OCI-LY3 (cell line): ENCODE measurements around the gene SCAMP3.

Experiments
- EZH2phosphoT487 ChIP-seq: fragments of 200-600 bp; shearing (Covaris generic); IDR thresholded peaks from 2 replicates; pipeline ENCODE4 v1.6.1; 2018; ENCODE audit warnings: antibody characterized with exemption, mixed run types, low read depth
- TF ChIP-seq, protein P1 (sequence below): fragments of 200-600, 300-600 bp; sonication (generic); IDR thresholded peaks from 2 replicates; pipeline ENCODE4 v1.5.1; 2014; ENCODE audit warnings: antibody characterized with exemption, low read length, low read depth

DNA sequence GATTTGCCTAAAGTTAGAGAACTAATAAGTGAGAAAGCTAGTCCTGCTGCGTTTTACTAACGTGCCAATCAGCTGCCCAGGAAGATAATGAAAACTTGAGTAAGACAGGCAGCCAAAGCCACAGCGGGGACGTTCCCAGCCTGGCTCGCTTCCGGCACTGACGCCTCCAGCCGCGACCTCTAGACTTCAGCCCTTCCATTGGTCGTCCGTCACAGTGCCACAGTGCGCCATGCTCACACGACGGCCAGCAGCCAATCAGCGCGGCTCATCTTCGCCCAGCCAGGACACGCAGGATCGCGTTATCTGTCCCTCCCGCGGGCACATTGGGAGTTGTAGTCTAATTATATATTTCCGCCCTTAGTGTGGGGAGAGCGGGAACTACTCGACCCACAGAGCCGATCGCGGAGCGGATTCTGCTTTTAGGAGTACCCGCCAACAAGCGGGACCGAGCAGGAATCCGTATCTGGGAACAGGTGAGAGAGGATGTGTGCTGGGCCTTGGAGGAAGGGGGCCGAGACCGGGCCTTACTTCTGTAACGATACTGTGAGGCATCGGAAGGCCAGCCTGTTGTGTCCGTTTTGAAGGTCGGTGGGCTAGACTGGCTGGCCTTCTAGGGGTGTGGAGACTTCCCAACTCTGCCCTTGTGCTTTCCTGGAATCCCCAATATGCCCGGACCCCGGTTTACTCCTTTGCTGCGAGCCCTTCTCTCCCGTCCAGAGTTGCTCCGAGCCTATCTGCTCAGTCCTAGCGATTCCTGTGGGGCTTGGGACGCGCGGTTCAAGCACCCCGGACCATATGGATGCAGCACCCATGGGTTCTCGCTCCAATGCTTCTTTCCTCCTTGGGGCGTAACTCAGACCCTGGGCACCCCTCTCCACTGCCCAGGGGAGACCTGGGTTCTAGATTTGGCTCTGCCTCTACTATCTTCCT, 46.6 kb upstream of the SCAMP3 start, which contains the start of gene FDPS:
- TF ChIP-seq, protein P1, sequence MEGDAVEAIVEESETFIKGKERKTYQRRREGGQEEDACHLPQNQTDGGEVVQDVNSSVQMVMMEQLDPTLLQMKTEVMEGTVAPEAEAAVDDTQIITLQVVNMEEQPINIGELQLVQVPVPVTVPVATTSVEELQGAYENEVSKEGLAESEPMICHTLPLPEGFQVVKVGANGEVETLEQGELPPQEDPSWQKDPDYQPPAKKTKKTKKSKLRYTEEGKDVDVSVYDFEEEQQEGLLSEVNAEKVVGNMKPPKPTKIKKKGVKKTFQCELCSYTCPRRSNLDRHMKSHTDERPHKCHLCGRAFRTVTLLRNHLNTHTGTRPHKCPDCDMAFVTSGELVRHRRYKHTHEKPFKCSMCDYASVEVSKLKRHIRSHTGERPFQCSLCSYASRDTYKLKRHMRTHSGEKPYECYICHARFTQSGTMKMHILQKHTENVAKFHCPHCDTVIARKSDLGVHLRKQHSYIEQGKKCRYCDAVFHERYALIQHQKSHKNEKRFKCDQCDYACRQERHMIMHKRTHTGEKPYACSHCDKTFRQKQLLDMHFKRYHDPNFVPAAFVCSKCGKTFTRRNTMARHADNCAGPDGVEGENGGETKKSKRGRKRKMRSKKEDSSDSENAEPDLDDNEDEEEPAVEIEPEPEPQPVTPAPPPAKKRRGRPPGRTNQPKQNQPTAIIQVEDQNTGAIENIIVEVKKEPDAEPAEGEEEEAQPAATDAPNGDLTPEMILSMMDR: no peak
- TF ChIP-seq EZH2phosphoT487: no peak
